Stimulated activated CD8-positive, alpha-beta memory T cell treated with anti-CD3 and anti-CD28 coated beads, Interleukin-15, amount 100 ng/mL, for 24 hours (primary cell): ENCODE results near the gene KLF16.

Source experiments
- DNase-seq: peaks from one replicate; pipeline ENCODE4 v3.0.0-alpha.2; 2020; ENCODE audit warnings: low read depth

The KLF16 gene

DNA sequence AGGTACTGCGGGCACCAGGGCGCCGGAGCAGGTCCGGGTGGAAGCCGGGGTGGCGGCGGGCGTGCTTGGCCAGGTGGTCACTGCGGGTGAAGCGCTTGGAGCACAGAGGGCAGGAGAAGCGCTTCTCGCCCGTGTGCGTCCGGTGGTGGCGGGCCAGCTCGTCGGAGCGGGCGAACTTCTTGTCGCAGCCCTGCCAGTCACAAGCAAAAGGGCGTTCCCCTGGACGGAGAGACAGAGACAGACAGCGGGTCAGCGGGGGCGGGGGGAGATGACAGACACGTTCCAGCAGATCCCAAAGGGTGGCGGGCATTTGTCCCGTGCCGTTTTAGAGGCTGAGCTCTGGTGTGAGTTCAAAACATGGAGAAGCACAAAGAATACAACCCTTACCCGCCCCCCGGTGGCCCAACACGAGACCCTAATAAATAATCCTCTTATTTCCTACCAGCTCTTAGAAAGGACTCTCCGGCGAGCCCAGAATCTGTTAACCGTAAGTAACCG is 8.8 kb downstream of the KLF16 start:
- DNase-seq = no peak

- DNase-seq = no peak
Observed at GRCh38 chr19:1854039-1854541, 9.3 kb downstream of the KLF16 start.

- peak; percentile 59 for DNase-seq
Observed at GRCh38 chr19:1853295-1854038, 9.9 kb downstream of the KLF16 start.

GRCh38 chr19:1852581-1853128 is 10.7 kb downstream of the KLF16 start:
- DNase-seq = no peak

DNA sequence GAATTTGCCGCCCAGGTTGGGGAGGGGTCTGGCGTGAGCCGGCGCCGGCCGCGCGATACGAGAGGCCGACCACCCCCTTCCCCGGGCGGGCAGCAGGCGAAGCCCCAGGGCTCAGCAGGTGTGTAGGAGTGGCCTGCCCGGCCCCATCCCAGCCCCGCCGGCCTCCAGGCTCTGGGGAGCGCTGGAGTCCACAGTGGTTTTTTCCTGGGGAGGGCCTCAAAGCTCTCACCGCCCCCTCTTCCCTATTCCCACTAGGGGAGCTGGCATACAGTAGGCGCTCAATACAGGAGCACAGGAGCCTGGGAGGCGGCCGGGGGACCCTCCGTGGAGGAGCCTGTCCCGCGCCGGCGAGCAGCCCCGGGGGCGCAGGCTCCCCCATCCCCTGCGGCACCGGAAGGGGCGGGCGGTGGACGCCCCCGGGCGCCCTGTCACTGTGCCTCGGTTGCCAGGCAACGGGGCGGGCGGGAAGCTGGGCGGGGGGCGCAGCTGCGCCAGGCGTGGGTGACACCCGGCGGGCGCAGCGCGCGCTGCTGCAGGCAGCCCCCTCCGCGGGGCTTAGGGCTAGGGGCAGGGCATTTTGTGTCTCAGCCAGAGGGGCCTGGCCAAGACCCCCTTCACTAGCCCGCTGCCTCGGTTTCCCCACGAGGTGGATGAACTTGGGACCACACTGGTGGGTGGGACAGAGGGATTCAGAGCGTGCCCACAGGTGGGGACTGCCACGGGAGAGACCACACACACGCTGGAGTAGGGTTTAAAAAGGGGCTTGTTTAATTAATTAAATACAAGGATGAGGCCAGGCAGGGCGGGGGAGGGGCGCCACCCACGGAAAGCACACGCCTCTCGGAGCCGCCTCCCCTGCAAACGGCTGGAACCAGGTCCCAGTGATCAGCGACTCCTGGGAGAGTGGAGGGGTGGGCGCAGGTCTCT is 11.5 kb downstream of the KLF16 start:
- no peak for DNase-seq

DNA sequence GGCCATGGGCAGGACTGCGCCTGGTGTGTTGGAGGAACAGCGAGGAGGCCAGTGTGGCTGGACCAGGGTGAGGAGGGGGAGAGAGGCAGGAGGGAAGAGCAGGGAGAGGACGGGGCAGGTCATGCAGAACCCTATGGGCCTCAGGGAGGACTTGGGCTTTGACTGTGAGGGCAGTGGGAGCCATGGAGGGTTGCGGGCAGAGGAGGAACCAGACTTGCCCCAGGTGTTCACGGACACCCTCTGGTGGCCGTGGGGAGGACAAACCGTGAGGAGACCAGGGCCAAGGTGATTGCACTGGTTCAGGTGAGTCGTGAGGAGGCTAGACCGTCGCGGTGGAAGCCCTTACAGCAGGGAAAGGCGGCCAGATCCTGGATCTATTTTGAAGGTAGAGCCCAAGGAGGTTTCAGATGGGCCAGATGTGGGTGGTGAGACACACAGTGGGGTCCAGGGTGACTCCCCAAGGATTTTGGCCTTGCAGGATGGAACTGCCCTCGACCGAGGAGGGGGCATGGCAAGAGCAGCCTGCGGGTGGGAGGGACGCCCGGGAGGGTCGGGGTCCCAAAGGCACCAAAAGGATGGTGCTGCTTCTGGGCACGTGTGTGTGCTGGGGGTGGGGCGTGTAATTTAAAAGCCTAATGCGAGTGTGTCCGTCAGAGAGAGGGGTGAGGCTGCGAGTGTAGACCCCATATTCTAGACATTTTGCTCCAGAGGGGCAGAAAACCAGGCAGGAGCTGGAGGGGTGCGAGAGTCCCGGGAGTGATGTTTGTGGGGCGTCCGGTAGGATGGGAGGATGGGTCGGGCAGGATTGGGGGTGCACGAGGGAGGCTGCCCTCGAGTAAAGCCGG is 12.3 kb downstream of the KLF16 start:
- no peak for DNase-seq

- DNase-seq = no peak
Observed at GRCh38 chr19:1849886-1850398, 13.4 kb downstream of the KLF16 start.

DNA sequence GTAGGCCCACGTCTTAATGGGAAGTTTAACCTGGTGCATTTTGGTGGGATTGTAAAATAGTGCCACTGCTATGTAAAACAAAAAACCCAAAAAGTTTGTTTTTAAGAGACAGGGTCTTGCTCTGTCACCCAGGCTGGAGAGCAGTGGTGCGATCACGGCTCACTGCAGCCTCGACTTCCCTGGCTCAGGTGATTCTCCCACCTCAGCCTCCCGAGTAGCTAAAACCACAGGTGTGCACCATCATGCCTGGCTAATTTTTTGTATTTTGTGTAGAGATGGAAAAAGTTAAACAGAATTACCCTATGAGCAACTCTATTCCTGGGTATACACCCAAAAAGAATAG is 14.3 kb downstream of the KLF16 start:
- DNase-seq = no peak

- peak; percentile 92 for DNase-seq
Observed at GRCh38 chr19:1848399-1849131, 14.8 kb downstream of the KLF16 start, which contains the start of gene REXO1. REXO1 (minus strand) TSS chr19:1848483; CDS start chr19:1848358, 125 bp downstream.

DNA sequence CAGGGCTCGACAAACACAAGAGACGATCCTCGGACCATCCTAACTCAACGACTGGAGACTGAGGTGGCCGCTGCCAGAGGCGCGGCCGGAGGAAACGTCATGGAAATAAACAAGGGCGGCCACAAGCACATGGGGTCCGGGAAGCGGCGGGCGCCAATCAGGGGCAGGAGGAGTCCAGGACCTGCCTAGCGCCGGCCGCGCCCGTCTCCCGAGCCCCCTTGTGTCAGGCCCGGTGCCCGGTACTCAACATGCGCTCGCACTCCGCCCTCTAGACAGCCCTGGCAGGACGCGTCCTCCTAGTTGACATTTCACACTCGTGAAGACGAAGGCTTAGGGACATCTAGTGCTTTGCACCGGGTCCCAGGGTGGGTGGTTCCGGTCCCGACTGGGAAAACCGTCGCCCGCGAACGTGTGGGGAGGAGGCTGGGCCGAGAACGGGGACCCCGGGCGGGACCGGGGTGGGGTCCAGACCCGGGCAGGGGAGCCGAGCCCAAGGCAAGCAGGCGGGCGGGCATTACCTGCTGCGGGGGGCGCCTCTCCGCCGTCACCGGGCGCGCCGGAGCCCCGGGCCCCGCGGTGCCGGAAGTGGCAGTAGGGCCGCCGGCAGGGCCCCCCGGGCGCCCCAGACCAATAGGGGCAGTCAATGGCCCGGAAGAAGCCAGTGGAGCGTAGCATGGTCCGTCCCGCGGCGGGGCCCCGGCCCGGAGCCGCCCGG is 15.5 kb downstream of the KLF16 start:
- DNase-seq = no peak

GRCh38 chr19:1847348-1847683 is 16.1 kb downstream of the KLF16 start:
- no peak for DNase-seq

- DNase-seq = no peak
Observed at GRCh38 chr19:1846517-1847204, 16.7 kb downstream of the KLF16 start.

- no peak for DNase-seq
Observed at GRCh38 chr19:1845642-1846041, 17.7 kb downstream of the KLF16 start.

DNA sequence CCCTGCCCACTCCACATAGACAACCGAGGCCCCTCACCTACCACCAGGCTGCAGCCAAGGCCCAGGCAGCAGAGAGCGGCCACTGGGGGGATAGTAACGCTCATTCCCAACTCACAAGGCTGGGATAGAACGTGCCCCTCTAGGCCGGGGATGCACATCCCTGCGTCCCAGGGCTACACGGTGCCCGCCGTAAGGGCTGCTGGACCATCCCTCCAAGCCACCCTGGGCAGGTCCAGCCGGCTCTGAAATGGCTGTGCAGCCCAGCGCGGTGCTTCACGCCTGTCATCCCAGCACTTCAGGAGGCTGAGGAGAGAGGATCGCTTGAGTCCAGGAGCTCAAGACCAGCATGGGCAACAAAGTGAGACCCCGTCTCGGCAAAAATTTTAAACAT is 18.3 kb downstream of the KLF16 start:
- DNase-seq = no peak

DNA sequence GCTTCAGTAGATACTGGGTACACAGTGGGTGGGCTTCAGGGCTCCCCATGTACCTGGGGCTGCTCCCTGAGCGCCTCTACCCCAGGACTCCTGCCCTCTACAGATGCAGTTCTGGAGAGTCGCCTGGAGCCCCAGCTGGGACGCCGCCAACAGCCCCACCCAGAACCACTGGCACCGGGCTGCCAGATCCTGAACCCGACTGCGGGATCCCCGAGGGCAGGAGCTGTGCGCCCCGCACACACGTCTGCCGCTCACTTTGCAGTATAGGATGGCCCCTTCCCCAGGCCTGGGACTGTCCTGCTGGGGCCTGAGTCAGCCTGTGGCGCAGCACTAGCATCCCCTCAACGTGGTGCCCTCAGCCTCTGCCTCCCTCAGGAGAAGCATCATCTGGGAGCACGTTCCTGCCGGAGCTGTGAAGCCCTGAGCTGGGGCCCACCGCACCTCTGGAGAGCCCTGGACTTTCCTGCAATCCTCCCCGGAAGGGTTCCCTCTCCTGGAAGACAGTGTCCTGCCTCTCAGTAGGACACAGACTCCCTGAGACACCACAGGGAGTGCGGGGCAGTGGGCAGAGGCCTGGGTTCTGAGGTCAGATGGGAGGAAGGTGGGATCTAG is 18.8 kb downstream of the KLF16 start:
- no peak for DNase-seq

GRCh38 chr19:1843646-1844394 is 19.6 kb downstream of the KLF16 start:
- no peak for DNase-seq

- DNase-seq = no peak
Observed at GRCh38 chr19:1843116-1843515, 20.3 kb downstream of the KLF16 start.

- no peak for DNase-seq
Observed at GRCh38 chr19:1841209-1841924, 22.0 kb downstream of the KLF16 start.
